Measurements from ENCODE around the gene OR4P4. TPM values are rescaled to one million over a fixed set of nuclear protein-coding genes. Genes with fewer than 3 reads are reported as not detected.
A peak's percentile ranks its signal among the peaks of the same experiment; 100 is the strongest.

Gene OR4P4
- total and polyA plus RNA-seq, 10 of the 15 experiments (the other 5 are each of a cell fraction or from before 2014, with no cell fraction given), result not detected

DNA sequence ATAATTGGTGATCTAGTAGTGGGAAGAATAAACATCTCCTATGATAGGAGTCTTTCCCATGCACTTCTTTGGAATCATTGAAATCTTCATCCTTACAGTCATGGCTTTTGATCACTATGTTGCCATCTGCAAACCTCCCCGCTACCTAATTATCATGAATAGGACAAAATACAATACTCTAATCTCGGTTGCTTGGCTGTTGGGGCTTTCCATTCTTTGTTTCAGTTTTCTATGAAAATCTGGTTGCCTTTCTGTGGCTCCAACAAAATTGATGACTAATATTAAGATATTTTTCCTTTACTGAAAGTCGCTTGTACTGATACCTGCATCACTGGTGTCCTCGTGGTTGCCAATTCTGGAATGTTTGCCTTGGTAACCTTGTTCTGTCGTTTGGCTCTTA is 38.9 kb downstream of the OR4P4 start:
- peak; percentile 33 for ATAC-seq
- Histone ChIP-seq H3K27ac (ENCODE audit: control insufficient read depth, insufficient read depth) (no peak overlapping the region), H3K4me1 (ENCODE audit: control insufficient read depth, insufficient read depth, low read length) (no peaks in the 10 kb centered on the region), H4K20me1 (ENCODE audit: control insufficient read depth, insufficient read depth) (no peaks in the 10 kb centered on the region), H3K4me3 (no peak overlapping the region), H3K9ac (ENCODE audit: control insufficient read depth, insufficient read depth, low read length) (no peak overlapping the region), H3K36me3 (ENCODE audit: control insufficient read depth in 2 of 2, insufficient read depth in 2 of 2, low read length in 1 of 2) (no peaks in the 10 kb centered on the region), H3K4me2 (ENCODE audit: control insufficient read depth, insufficient read depth) (no peak overlapping the region), H3K9me3 (replicated peaks; ENCODE audit: control insufficient read depth, insufficient read depth, low read length) (no peaks in the 10 kb centered on the region), H3K27me3 (replicated peaks in 1 of 2; ENCODE audit: control insufficient read depth in 2 of 2, insufficient read depth in 2 of 2, low read length in 1 of 2) (no peaks in the 10 kb centered on the region), H3K79me2 (ENCODE audit: control insufficient read depth, insufficient read depth, low read length) (no peaks in the 10 kb centered on the region), H2AFZ (ENCODE audit: control insufficient read depth, low read depth, low read length) (no peak overlapping the region)
- CTCF ChIA-PET, result no interaction called here
- TF ChIP-seq SMAD1 (IDR thresholded peaks at IDR 0.05; ENCODE audit: low read depth, partially characterized antibody) (no peak), IKZF1 (conservative IDR thresholded peaks at IDR 0.05) (peak; percentile 48), IKZF2 (IDR thresholded peaks at IDR 0.05) (peak; percentile 33 to 50; a peak in 3 of 4 replicates), JUND (IDR thresholded peaks at IDR 0.05; ENCODE audit: low read depth, low read length) (no peak)
- TF ChIP-seq, protein P1, sequence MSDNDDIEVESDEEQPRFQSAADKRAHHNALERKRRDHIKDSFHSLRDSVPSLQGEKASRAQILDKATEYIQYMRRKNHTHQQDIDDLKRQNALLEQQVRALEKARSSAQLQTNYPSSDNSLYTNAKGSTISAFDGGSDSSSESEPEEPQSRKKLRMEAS (IDR thresholded peaks at IDR 0.05; ENCODE audit: low read depth, low read length), result no peak
- WGBS (ENCODE audit: insufficient coverage, insufficient replicate concordance, low lambda C conversion rate, missing lambda C conversion rate), result 34% methylated on average over 5 of the region's 5 CpGs
- no peak for FAIRE-seq
- no TSS peak for BruUV-seq (replicated peaks)
- POLR2A ChIA-PET, result no interaction called here
- DNase-seq (ENCODE audit: low read depth, low spot score), result no peak
- intact Hi-C loops (cut with micrococcal nuclease; ENCODE audit: unreplicated experiment), result no loop called here
- RAD21 ChIA-PET (ENCODE audit: unreplicated experiment), result no interaction called here
- in situ Hi-C loops (cut with MboI), result loop anchor here (10.0 kb wide), 1 partner anchor 61 kb away; no protein-coding TSS in a partner anchor
- SMC1A ChIA-PET (ENCODE audit: uncharacterized antibody, unreplicated experiment), result no interaction called here

Other genes with a start within 250 kb of the OR4P4 start
Only the 7 nearest of the 12 such genes appear.
- not detected in 2 replicates for gene OR4C15, start 80.6 kb upstream of the OR4P4 start, total RNA-seq (2014; rRNA removed)
- not detected in 2 replicates for gene OR4C15, start 80.6 kb upstream of the OR4P4 start, total RNA-seq (2014; rRNA removed; fragmentation: Illumina TruSeq; extraction: Trizol)
- not detected in 2 replicates for gene OR4C15, start 80.6 kb upstream of the OR4P4 start, total RNA-seq (2021)
- gene OR4C15, start 80.6 kb upstream of the OR4P4 start, polyA plus RNA-seq (2011; rRNA removed), result not detected in 2 replicates
- not detected in 2 replicates for gene OR4C15, start 80.6 kb upstream of the OR4P4 start, polyA plus RNA-seq (2014; fragmentation: Illumina TruSeq; extraction: Trizol)
- not detected for gene OR4C15, start 80.6 kb upstream of the OR4P4 start, polyA plus RNA-seq (2014; fragmentation: Nextera tagmentation; extraction: Ambion mirVana)
- gene OR4C15, start 80.6 kb upstream of the OR4P4 start, polyA plus RNA-seq (2014; rRNA removed), result not detected in 2 replicates
- gene OR4C15, start 80.6 kb upstream of the OR4P4 start, polyA plus RNA-seq (2016; fragmentation: Nextera tagmentation; extraction: Ambion mirVana), result not detected
- gene OR4C16, start 63.0 kb upstream of the OR4P4 start, total RNA-seq (2014; rRNA removed), result not detected in 2 replicates
- gene OR4C16, start 63.0 kb upstream of the OR4P4 start, total RNA-seq (2014; rRNA removed; fragmentation: Illumina TruSeq; extraction: Trizol), result not detected in 2 replicates
- gene OR4C16, start 63.0 kb upstream of the OR4P4 start, total RNA-seq (2021), result not detected in 2 replicates
- gene OR4C16, start 63.0 kb upstream of the OR4P4 start, polyA plus RNA-seq (2011; rRNA removed), result not detected in 2 replicates
- gene OR4C16, start 63.0 kb upstream of the OR4P4 start, polyA plus RNA-seq (2014; fragmentation: Illumina TruSeq; extraction: Trizol), result not detected in 2 replicates
- gene OR4C16, start 63.0 kb upstream of the OR4P4 start, polyA plus RNA-seq (2014; fragmentation: Nextera tagmentation; extraction: Ambion mirVana), result not detected
- not detected in 2 replicates for gene OR4C16, start 63.0 kb upstream of the OR4P4 start, polyA plus RNA-seq (2014; rRNA removed)
- not detected for gene OR4C16, start 63.0 kb upstream of the OR4P4 start, polyA plus RNA-seq (2016; fragmentation: Nextera tagmentation; extraction: Ambion mirVana)
- gene OR4C11, start 27.5 kb upstream of the OR4P4 start, total RNA-seq (2014; rRNA removed), result not detected in 2 replicates
- not detected in 2 replicates for gene OR4C11, start 27.5 kb upstream of the OR4P4 start, total RNA-seq (2014; rRNA removed; fragmentation: Illumina TruSeq; extraction: Trizol)
- gene OR4C11, start 27.5 kb upstream of the OR4P4 start, total RNA-seq (2021), result not detected in 2 replicates
- not detected in 2 replicates for gene OR4C11, start 27.5 kb upstream of the OR4P4 start, polyA plus RNA-seq (2011; rRNA removed)
- not detected in 2 replicates for gene OR4C11, start 27.5 kb upstream of the OR4P4 start, polyA plus RNA-seq (2014; fragmentation: Illumina TruSeq; extraction: Trizol)
- gene OR4C11, start 27.5 kb upstream of the OR4P4 start, polyA plus RNA-seq (2014; fragmentation: Nextera tagmentation; extraction: Ambion mirVana), result not detected
- not detected in 2 replicates for gene OR4C11, start 27.5 kb upstream of the OR4P4 start, polyA plus RNA-seq (2014; rRNA removed)
- gene OR4C11, start 27.5 kb upstream of the OR4P4 start, polyA plus RNA-seq (2016; fragmentation: Nextera tagmentation; extraction: Ambion mirVana), result not detected
- gene OR4S2, start 13.2 kb downstream of the OR4P4 start, total RNA-seq (2014; rRNA removed), result not detected in 2 replicates
- not detected in 2 replicates for gene OR4S2, start 13.2 kb downstream of the OR4P4 start, total RNA-seq (2014; rRNA removed; fragmentation: Illumina TruSeq; extraction: Trizol)
- not detected in 2 replicates for gene OR4S2, start 13.2 kb downstream of the OR4P4 start, total RNA-seq (2021)
- gene OR4S2, start 13.2 kb downstream of the OR4P4 start, polyA plus RNA-seq (2011; rRNA removed), result not detected in 2 replicates
- not detected in 2 replicates for gene OR4S2, start 13.2 kb downstream of the OR4P4 start, polyA plus RNA-seq (2014; fragmentation: Illumina TruSeq; extraction: Trizol)
- gene OR4S2, start 13.2 kb downstream of the OR4P4 start, polyA plus RNA-seq (2014; fragmentation: Nextera tagmentation; extraction: Ambion mirVana), result not detected
- gene OR4S2, start 13.2 kb downstream of the OR4P4 start, polyA plus RNA-seq (2014; rRNA removed), result not detected in 2 replicates
- gene OR4S2, start 13.2 kb downstream of the OR4P4 start, polyA plus RNA-seq (2016; fragmentation: Nextera tagmentation; extraction: Ambion mirVana), result not detected
- gene OR4C6, start 27.1 kb downstream of the OR4P4 start, total RNA-seq (2014; rRNA removed), result 0.16 and 0.34 TPM in 2 replicates
- gene OR4C6, start 27.1 kb downstream of the OR4P4 start, total RNA-seq (2014; rRNA removed; fragmentation: Illumina TruSeq; extraction: Trizol), result 0.18 and 0.27 TPM in 2 replicates
- not detected in 2 replicates for gene OR4C6, start 27.1 kb downstream of the OR4P4 start, total RNA-seq (2021)
- gene OR4C6, start 27.1 kb downstream of the OR4P4 start, polyA plus RNA-seq (2011; rRNA removed), result 0.30 and 0.52 TPM in 2 replicates
- 0.22 and 0.59 TPM in 2 replicates for gene OR4C6, start 27.1 kb downstream of the OR4P4 start, polyA plus RNA-seq (2014; fragmentation: Illumina TruSeq; extraction: Trizol)
- gene OR4C6, start 27.1 kb downstream of the OR4P4 start, polyA plus RNA-seq (2014; fragmentation: Nextera tagmentation; extraction: Ambion mirVana), result under 1 TPM; 0.42 to 0.53 TPM
- 0.16 TPM in 1 of 2 replicates, not detected in the other for gene OR4C6, start 27.1 kb downstream of the OR4P4 start, polyA plus RNA-seq (2014; rRNA removed)
- under 1 TPM in 1 of 2 experiments, not detected in 1; 0.60 TPM for gene OR4C6, start 27.1 kb downstream of the OR4P4 start, polyA plus RNA-seq (2016; fragmentation: Nextera tagmentation; extraction: Ambion mirVana)
- gene OR5D13, start 138.3 kb downstream of the OR4P4 start, total RNA-seq (2014; rRNA removed), result not detected in 2 replicates
- gene OR5D13, start 138.3 kb downstream of the OR4P4 start, total RNA-seq (2014; rRNA removed; fragmentation: Illumina TruSeq; extraction: Trizol), result not detected in 2 replicates
- gene OR5D13, start 138.3 kb downstream of the OR4P4 start, total RNA-seq (2021), result not detected in 2 replicates
- gene OR5D13, start 138.3 kb downstream of the OR4P4 start, polyA plus RNA-seq (2011; rRNA removed), result not detected in 2 replicates
- not detected in 2 replicates for gene OR5D13, start 138.3 kb downstream of the OR4P4 start, polyA plus RNA-seq (2014; fragmentation: Illumina TruSeq; extraction: Trizol)
- not detected for gene OR5D13, start 138.3 kb downstream of the OR4P4 start, polyA plus RNA-seq (2014; fragmentation: Nextera tagmentation; extraction: Ambion mirVana)
- gene OR5D13, start 138.3 kb downstream of the OR4P4 start, polyA plus RNA-seq (2014; rRNA removed), result not detected in 2 replicates
- not detected for gene OR5D13, start 138.3 kb downstream of the OR4P4 start, polyA plus RNA-seq (2016; fragmentation: Nextera tagmentation; extraction: Ambion mirVana)
- not detected in 2 replicates for gene OR5D14, start 160.4 kb downstream of the OR4P4 start, total RNA-seq (2014; rRNA removed)
- not detected in 2 replicates for gene OR5D14, start 160.4 kb downstream of the OR4P4 start, total RNA-seq (2014; rRNA removed; fragmentation: Illumina TruSeq; extraction: Trizol)
- not detected in 2 replicates for gene OR5D14, start 160.4 kb downstream of the OR4P4 start, total RNA-seq (2021)
- gene OR5D14, start 160.4 kb downstream of the OR4P4 start, polyA plus RNA-seq (2011; rRNA removed), result not detected in 2 replicates
- gene OR5D14, start 160.4 kb downstream of the OR4P4 start, polyA plus RNA-seq (2014; fragmentation: Illumina TruSeq; extraction: Trizol), result not detected in 2 replicates
- gene OR5D14, start 160.4 kb downstream of the OR4P4 start, polyA plus RNA-seq (2014; fragmentation: Nextera tagmentation; extraction: Ambion mirVana), result not detected
- not detected in 2 replicates for gene OR5D14, start 160.4 kb downstream of the OR4P4 start, polyA plus RNA-seq (2014; rRNA removed)
- gene OR5D14, start 160.4 kb downstream of the OR4P4 start, polyA plus RNA-seq (2016; fragmentation: Nextera tagmentation; extraction: Ambion mirVana), result not detected

Measured in GM12878 (cell line).